Peyer's patch (tissue), 4 donors: ENCODE data around the gene SPATA9. TPM values are rescaled to one million over a fixed set of nuclear protein-coding genes. Genes with fewer than 3 reads are reported as not detected.
"Not testable (repeated sequence)": the region's sequence is repeated elsewhere in the genome, so short reads cannot be mapped to it uniquely, and the experiment has no call there.

Source experiments
- DNase-seq, 3 donors: peaks; one replicate each; pipeline ENCODE4 v3.0.0-alpha.2; 2017 to 2019
- H3K27ac ChIP-seq, 4 donors: fragments of 200-600 bp; sonication (generic); one replicate each; pipeline ENCODE4 v1.5.1; 2016 to 2019
- H3K27me3 ChIP-seq, 2 donors: fragments of 200-600 bp; sonication (generic); one replicate each; pipeline ENCODE4 v1.5.1; 2019
- H3K36me3 ChIP-seq, 3 donors: fragments of 200-600 bp; sonication (generic); one replicate each; pipeline ENCODE4 v1.5.1; 2016 to 2019
- H3K4me1 ChIP-seq, 4 donors: fragments of 200-600 bp; sonication (generic); one replicate each; pipeline ENCODE4 v1.5.1; 2016 to 2019
- H3K4me3 ChIP-seq, 4 donors: fragments of 200-600 bp; sonication (generic); 1 replicate in 3 of 4; 2 replicates in 1 of 4; pipeline ENCODE4 v1.5.1; 2016 to 2019; ENCODE audit warnings: mild to moderate bottlenecking in 1 of 4
- H3K9me3 ChIP-seq, 4 donors: fragments of 200-600 bp; sonication (generic); one replicate each; pipeline ENCODE4 v1.5.1; 2016 to 2019; ENCODE audit warnings: mild to moderate bottlenecking in 1 of 4
- POLR2A ChIP-seq, 2 donors: fragments of 450-650 bp; IDR thresholded peaks; one replicate each; pipeline ENCODE4 v1.5.1; 2017; ENCODE audit warnings: antibody characterized with exemption in 2 of 2, mild to moderate bottlenecking in 2 of 2, moderate library complexity in 2 of 2
- total RNA-seq, 4 donors: library from RNA; depleted of rRNA; stranded (reverse); fragments of >200 nt; gene quantifications; one replicate each; pipeline ENCODE4 v1.1.0, GENCODE V29; 2016
- TF ChIP-seq, protein P1 (sequence below), 6 experiments: fragments of 450-650 bp in 4 of 6; fragments of 200-600 bp in 2 of 6; sonication (generic) in 1 of 6; IDR thresholded peaks; one replicate each; pipeline ENCODE4 v1.5.1; 2017 to 2019; ENCODE audit warnings: antibody characterized with exemption in 6 of 6, mild to moderate bottlenecking in 3 of 6, moderate library complexity in 1 of 6

Gene SPATA9
- total RNA-seq, 4 donors from 2014 or later, result not detected

DNA sequence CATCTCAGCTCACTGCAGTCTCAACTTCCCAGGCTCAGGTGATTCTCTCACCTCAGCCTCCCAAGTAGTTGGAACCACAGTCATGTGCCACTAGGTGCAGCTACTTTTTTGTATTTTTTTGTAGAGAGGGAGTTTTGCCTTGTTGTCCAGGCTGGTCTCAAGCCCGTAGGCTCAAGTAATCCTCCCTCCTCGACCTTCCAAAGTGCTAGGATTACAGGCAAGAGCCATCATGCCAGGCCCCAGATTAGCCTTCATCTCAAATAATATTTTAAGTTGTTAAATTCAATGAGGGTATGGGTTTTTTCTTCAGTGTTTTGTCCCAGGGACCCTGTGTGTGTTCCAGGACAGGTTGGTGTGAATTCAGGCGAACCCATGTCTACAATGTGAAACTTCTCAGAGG is 48.7 kb downstream of the SPATA9 start:
- Histone ChIP-seq H3K27ac (no peak overlapping the region), H3K36me3 (no peaks in the 10 kb centered on the region), H3K9me3 (no peaks in the 10 kb centered on the region), H3K27me3 (no peaks in the 10 kb centered on the region), H3K4me1 (peaks cover 0 to 7% (median 0%) of the 10 kb centered on the region in 4 donors), H3K4me3 (no peak overlapping the region)
- TF ChIP-seq, protein P1, sequence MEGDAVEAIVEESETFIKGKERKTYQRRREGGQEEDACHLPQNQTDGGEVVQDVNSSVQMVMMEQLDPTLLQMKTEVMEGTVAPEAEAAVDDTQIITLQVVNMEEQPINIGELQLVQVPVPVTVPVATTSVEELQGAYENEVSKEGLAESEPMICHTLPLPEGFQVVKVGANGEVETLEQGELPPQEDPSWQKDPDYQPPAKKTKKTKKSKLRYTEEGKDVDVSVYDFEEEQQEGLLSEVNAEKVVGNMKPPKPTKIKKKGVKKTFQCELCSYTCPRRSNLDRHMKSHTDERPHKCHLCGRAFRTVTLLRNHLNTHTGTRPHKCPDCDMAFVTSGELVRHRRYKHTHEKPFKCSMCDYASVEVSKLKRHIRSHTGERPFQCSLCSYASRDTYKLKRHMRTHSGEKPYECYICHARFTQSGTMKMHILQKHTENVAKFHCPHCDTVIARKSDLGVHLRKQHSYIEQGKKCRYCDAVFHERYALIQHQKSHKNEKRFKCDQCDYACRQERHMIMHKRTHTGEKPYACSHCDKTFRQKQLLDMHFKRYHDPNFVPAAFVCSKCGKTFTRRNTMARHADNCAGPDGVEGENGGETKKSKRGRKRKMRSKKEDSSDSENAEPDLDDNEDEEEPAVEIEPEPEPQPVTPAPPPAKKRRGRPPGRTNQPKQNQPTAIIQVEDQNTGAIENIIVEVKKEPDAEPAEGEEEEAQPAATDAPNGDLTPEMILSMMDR (IDR thresholded peaks at IDR 0.05), result no peak
- no peak for TF ChIP-seq POLR2A (IDR thresholded peaks at IDR 0.05)
- no peak for DNase-seq

- no peaks in the 10 kb centered on the region for H3K27me3 ChIP-seq
- H3K36me3 ChIP-seq, result no peaks in the 10 kb centered on the region
- H3K9me3 ChIP-seq, result no peaks in the 10 kb centered on the region
- no peak overlapping the region for H3K27ac ChIP-seq
- H3K4me1 ChIP-seq, result peaks cover 0 to 10% (median 0%) of the 10 kb centered on the region in 4 donors
- H3K4me3 ChIP-seq, result no peak overlapping the region
- DNase-seq, result no peak
- TF ChIP-seq, protein P1 (IDR thresholded peaks at IDR 0.05), result no peak
- no peak for TF ChIP-seq POLR2A (IDR thresholded peaks at IDR 0.05)
These were observed 49.1 kb downstream of the SPATA9 start for GRCh38 chr5:95633671-95634070.

DNA sequence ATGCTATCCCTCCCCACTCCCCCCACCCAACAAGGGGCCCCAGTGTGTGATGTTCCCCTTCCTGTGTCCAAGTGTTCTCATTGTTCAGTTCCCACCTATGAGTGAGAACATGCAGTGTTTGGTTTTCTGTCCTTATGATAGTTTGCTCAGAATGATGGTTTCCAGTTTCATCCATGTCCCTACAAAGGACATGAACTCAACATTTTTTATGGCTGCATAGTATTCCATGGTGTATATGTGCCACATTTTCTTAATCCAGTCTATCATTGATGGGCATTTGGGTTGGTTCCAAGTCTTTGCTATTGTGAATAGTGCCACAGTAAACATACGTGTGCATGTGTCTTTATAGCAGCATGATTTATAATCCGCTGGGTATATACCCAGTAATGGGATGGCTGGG is 49.8 kb downstream of the SPATA9 start:
- H3K4me3 ChIP-seq, H3K9me3 ChIP-seq, H3K27me3 ChIP-seq, DNase-seq, H3K27ac ChIP-seq, H3K36me3 ChIP-seq: not testable (repeated sequence)
- peaks cover 0 to 15% (median 0%) of the 10 kb centered on the region in 4 donors for H3K4me1 ChIP-seq

- Histone ChIP-seq H3K36me3 (no peaks in the 10 kb centered on the region), H3K9me3 (no peaks in the 10 kb centered on the region), H3K27me3 (no peaks in the 10 kb centered on the region), H3K4me1 (peaks cover 0 to 15% (median 0%) of the 10 kb centered on the region in 4 donors), H3K4me3 (no peak overlapping the region), H3K27ac (no peak overlapping the region)
- peak in 2 of 3 donors; percentile 25 to 76 for DNase-seq
- TF ChIP-seq, protein P1 (IDR thresholded peaks at IDR 0.05), result no peak
- TF ChIP-seq POLR2A (IDR thresholded peaks at IDR 0.05), result no peak
These were observed 50.7 kb downstream of the SPATA9 start for GRCh38 chr5:95631991-95632675.

GRCh38 chr5:95631255-95631958 is 51.4 kb downstream of the SPATA9 start:
- Histone ChIP-seq H3K9me3 (no peaks in the 10 kb centered on the region), H3K27me3 (no peaks in the 10 kb centered on the region), H3K4me3 (no peak overlapping the region), H3K27ac (no peak overlapping the region), H3K4me1 (peaks cover 0 to 15% (median 0%) of the 10 kb centered on the region in 4 donors), H3K36me3 (no peaks in the 10 kb centered on the region)
- TF ChIP-seq, protein P1 (IDR thresholded peaks at IDR 0.05), result no peak
- no peak for TF ChIP-seq POLR2A (IDR thresholded peaks at IDR 0.05)
- DNase-seq, result no peak

DNA sequence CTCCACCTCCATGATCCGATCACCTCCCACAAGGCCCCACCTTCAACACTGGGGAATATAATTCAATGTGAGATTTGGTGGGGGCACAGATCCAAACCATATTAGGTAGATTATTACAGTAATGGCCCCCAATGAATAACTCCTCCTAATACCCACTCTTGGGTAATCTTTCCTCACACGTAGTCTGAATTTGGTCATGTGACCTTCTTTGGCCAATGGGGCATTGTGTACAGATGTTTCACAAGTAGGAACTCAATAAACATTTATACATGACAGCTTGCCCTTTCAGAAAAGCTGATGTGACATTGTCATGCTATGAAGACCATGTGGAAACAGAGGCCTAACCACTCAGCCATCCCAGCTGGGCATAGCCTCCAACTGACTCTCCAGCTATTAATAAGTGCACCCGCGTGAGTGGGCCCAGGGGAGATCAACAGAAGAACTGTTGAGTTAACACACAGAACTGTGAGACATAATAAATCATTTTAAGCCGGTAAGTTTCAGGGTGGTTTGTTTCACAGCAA is 52.3 kb downstream of the SPATA9 start:
- no peak for DNase-seq
- Histone ChIP-seq H3K27ac (no peak overlapping the region), H3K4me1 (peaks cover 0 to 15% (median 0%) of the 10 kb centered on the region in 4 donors), H3K4me3 (no peak overlapping the region), H3K36me3 (no peaks in the 10 kb centered on the region), H3K27me3 (no peaks in the 10 kb centered on the region), H3K9me3 (no peaks in the 10 kb centered on the region)
- TF ChIP-seq, protein P1 (IDR thresholded peaks at IDR 0.05), result no peak
- TF ChIP-seq POLR2A (IDR thresholded peaks at IDR 0.05), result no peak
